Heart left ventricle (tissue), 13 donors: ENCODE data around the gene RRP1.

Source experiments
- POLR2A ChIP-seq, 2 donors: fragments of 450-650 bp; IDR thresholded peaks; one replicate each; pipeline ENCODE4 v1.6.1; 2017; ENCODE audit warnings: antibody characterized with exemption in 2 of 2, mild to moderate bottlenecking in 2 of 2, moderate library complexity in 2 of 2
- TF ChIP-seq, protein P1 (sequence below), 12 donors: fragments of 200-600 bp; sonication (generic) in 4 of 12; IDR thresholded peaks; one replicate each; pipeline versions ENCODE4 v1.5.0 to v1.8.0; 2018 to 2022; ENCODE audit warnings: antibody characterized with exemption in 12 of 12, mild to moderate bottlenecking in 5 of 12
- donor health status: ischemic (EF 13 %, LVEDD 7.1; RV severe dilation, severe dysfunction).
- donor health status: DM: no; HTN: yes; CAD: no.
- donor health status: DM: no; HTN: no; CAD: no.
- donor health status: ischemic (EF 25% LVEDD 6.9; RV normal size, moderate dysfunction).
- donor health status: ischemic (EF 25% LVEDD 5.7; RV mildly dilated, moderate dysfunction).
- donor health status: ischemic (EF 35%, LVEDD 5.7; RV mildly dilated, moderate dysfunction).
- donor health status: nonischemic (EF 11% LVEDD 7.7; RV severe dilation, severe dysfunction).
- donor health status: DM: yes; HTN: yes; CAD: no.
- donor health status: PGD.
- donor health status: ischemic (EF 29% LVEDD 5.4; RV normal size, mild dysfunction).
- donor health status: nonischemic (EF 23%, LVEDD 6.1; RV moderate dilation, normal function).

DNA sequence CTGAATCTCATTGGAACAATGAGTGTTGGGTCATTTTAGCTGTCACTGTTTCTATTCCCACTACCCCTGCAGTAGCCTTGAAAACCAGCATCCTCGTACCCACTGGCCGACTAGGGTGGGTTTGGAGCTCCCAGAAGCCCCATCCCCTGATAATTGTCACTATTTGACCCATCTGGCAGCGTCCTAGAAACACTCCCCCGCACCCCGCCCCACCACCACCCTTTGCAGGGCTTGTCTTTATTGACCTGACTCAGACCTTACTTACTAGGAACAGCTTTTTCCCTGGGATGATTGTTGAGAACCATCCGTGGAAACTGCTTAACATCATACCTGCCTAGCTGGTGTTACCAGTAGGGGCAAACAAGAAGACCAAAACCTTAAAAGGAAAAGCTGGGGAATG is 47.2 kb downstream of the RRP1 start:
- TF ChIP-seq, protein P1, sequence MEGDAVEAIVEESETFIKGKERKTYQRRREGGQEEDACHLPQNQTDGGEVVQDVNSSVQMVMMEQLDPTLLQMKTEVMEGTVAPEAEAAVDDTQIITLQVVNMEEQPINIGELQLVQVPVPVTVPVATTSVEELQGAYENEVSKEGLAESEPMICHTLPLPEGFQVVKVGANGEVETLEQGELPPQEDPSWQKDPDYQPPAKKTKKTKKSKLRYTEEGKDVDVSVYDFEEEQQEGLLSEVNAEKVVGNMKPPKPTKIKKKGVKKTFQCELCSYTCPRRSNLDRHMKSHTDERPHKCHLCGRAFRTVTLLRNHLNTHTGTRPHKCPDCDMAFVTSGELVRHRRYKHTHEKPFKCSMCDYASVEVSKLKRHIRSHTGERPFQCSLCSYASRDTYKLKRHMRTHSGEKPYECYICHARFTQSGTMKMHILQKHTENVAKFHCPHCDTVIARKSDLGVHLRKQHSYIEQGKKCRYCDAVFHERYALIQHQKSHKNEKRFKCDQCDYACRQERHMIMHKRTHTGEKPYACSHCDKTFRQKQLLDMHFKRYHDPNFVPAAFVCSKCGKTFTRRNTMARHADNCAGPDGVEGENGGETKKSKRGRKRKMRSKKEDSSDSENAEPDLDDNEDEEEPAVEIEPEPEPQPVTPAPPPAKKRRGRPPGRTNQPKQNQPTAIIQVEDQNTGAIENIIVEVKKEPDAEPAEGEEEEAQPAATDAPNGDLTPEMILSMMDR (IDR thresholded peaks at IDR 0.05): no peak
- no peak for TF ChIP-seq POLR2A (IDR thresholded peaks at IDR 0.05)
